K562 (cell line): ENCODE results near the gene TRMT2A. TPM values are rescaled to one million over a fixed set of nuclear protein-coding genes. Genes with fewer than 3 reads are reported as not detected.
A peak's percentile ranks its signal among the peaks of the same experiment; 100 is the strongest.

Experiments
- ARID1B ChIP-seq: fragments of 450-650 bp; IDR thresholded peaks from 2 replicates; pipeline ENCODE4 v1.6.1; 2016; ENCODE audit warnings: antibody characterized with exemption, mild to moderate bottlenecking, inconsistent platforms
- BHLHE40 ChIP-seq: IDR thresholded peaks from 2 replicates; pipeline ENCODE4 v1.6.1; 2011; ENCODE audit warnings: low read length, improper control_type of control experiment
- CEBPB ChIP-seq: fragments of 450-650 bp; IDR thresholded peaks from 2 replicates; pipeline ENCODE4 v1.6.1; 2016; ENCODE audit warnings: missing genetic modification characterization, missing compliant biosample characterization
- CHD7 ChIP-seq: fragments of 200-600 bp; sonication (generic); IDR thresholded peaks from one replicate; pipeline ENCODE4 v1.6.1; 2012; ENCODE audit warnings: mild to moderate bottlenecking, low read depth, low read length, inconsistent platforms
- JUNB ChIP-seq: fragments of 450-650 bp; formaldehyde crosslinking; conservative IDR thresholded peaks from 2 replicates; pipeline ENCODE4 v1.4.0; 2020; ENCODE audit warnings: mild to moderate bottlenecking
- PHF20 ChIP-seq: fragments of 450-650 bp; IDR thresholded peaks from 2 replicates; pipeline ENCODE4 v1.6.1; 2018; ENCODE audit not compliant: partially characterized antibody
- SAP30 ChIP-seq: fragments of 200-600 bp; sonication (generic); IDR thresholded peaks from 2 replicates; pipeline ENCODE4 v1.6.1; 2012; ENCODE audit warnings: borderline replicate concordance, low read depth, mild to moderate bottlenecking, moderate library complexity, low read length, control low read depth, inconsistent platforms; ENCODE audit not compliant: insufficient read depth, poor library complexity, severe bottlenecking
- SLC30A9 ChIP-seq: fragments of 250-450 bp; sonication (Bioruptor Pico); IDR thresholded peaks from 2 replicates; pipeline ENCODE4 v1.8.0; 2022; ENCODE audit warnings: mild to moderate bottlenecking, moderate library complexity
- TAF7 ChIP-seq: fragments of 450-650 bp; IDR thresholded peaks from 2 replicates; pipeline ENCODE4 v1.6.1; 2016; ENCODE audit warnings: missing genetic modification characterization, missing compliant biosample characterization
- YY1 ChIP-seq, 3 experiments: IDR thresholded peaks; 2 replicates each; pipeline ENCODE4 v1.6.1; 2011; ENCODE audit warnings: low read length in 2 of 3, mild to moderate bottlenecking in 2 of 3, moderate library complexity in 2 of 3, borderline replicate concordance in 1 of 3, control low read depth in 1 of 3, low read depth in 1 of 3; ENCODE audit not compliant: insufficient read depth in 3 of 3, insufficient replicate concordance in 2 of 3, control insufficient read depth in 1 of 3, insufficient read length in 1 of 3; ENCODE audit errors: extremely low read depth in 1 of 3
- ZFX ChIP-seq: sonication (generic); formaldehyde crosslinking; IDR thresholded peaks from 2 replicates; pipeline ENCODE4 v1.8.0; 2022; ENCODE audit warnings: mild to moderate bottlenecking, missing genetic modification reagents, moderate library complexity
- ZNF165 ChIP-seq: fragments of 250-450 bp; sonication (Bioruptor Pico); IDR thresholded peaks from 2 replicates; pipeline ENCODE4 v1.4.0; 2020; ENCODE audit warnings: borderline replicate concordance
- ZNF316 ChIP-seq: fragments of 450-650 bp; IDR thresholded peaks from 2 replicates; pipeline ENCODE4 v1.6.1; 2016
- polyA plus RNA-seq, 8 experiments: library from polyadenylated mRNA; depleted of rRNA in 4 of 8; stranded (reverse) in 5 of 8; unstranded in 3 of 8; fragments of >200 nt; fragmentation: Nextera tagmentation in 2 of 8; fragmentation: Illumina TruSeq in 1 of 8; extraction: Ambion mirVana in 2 of 8; extraction: Trizol in 1 of 8; gene quantifications; 2 replicates each; pipeline versions ENCODE4 v1.2.1 to v1.2.3, GENCODE V29; 2011 to 2014; ENCODE audit warnings: inconsistent platforms in 1 of 8, missing spikeins in 1 of 8
- total RNA-seq, 7 experiments: library from RNA; depleted of rRNA in 6 of 7; stranded (reverse); fragments of >200 nt in 6 of 7; fragmentation: Illumina TruSeq in 2 of 7; extraction: Trizol in 2 of 7; gene quantifications; 2 replicates each; pipeline versions ENCODE4 v1.2.1 to v1.2.3, GENCODE V29; 2011 to 2021; ENCODE audit warnings: low replicate concordance in 1 of 7
- TF ChIP-seq, protein P1 (sequence below): fragments of 450-650 bp; conservative IDR thresholded peaks from 2 replicates; pipeline ENCODE4 v1.6.1; 2016; ENCODE audit warnings: missing genetic modification characterization, low read depth, mild to moderate bottlenecking, control low read depth, missing compliant biosample characterization

Gene TRMT2A
- total and polyA plus RNA-seq, 9 of the 15 experiments (the other 6 are each of a cell fraction or from before 2014, with no cell fraction given): 1.6 to 265 (median 140) TPM

DNA sequence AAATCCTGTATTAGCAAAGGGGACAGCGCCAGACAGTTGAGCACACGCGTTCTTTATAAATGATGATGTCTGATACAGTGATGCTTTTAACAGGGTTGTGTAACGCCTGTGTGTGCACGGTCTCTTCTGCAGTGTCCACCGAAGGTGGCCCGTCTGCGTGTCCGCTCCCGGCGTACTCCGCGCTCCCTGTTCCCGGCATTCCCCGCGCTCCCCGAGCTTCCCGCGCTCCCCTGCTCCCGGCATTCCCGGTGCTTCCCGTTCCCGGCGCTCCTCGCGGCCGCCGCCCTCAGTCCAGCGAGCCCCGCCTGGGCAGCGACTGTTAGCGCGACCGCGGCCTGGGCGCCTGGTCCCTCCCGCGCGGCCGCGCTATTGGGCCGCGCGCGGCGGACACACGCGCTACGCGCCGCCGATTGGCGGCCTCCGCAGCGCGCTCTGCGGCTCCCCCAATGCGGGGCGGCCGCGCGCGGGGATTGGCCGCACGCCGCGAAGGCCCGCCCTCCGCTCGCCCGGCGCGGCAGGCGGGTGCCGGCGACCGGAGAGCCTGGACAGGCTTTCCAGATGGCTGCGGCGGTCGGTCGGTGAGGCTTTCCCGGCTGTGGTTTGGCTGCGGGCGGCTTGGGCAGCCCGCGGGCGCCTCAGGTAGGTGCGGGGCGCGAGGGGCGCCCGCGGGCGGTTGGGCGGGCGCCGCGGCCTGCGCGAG lies 37.1 kb downstream of the TRMT2A start, which contains the start of gene DGCR8 (continued):
- TF ChIP-seq SAP30: peak; percentile 79
- peak in 1 of 3 experiments; percentile 50 for TF ChIP-seq YY1 (IDR thresholded peaks at IDR 0.05; ENCODE audit: borderline replicate concordance in 1 of 3, control insufficient read depth in 1 of 3, extremely low read depth in 1 of 3, insufficient read depth in 3 of 3, insufficient read length in 1 of 3, insufficient replicate concordance in 2 of 3, low read depth in 1 of 3, low read length in 2 of 3)
- TF ChIP-seq ZFX (CRISPR knock-in tag): no peak
- TF ChIP-seq SLC30A9 (CRISPR knock-in tag): peak; percentile 53; the same call in 1 of the 2 replicates
- peak; percentile 96 for TF ChIP-seq TAF7
- peak; percentile 95 for TF ChIP-seq ZNF165 (CRISPR knock-in tag)
- no peak for TF ChIP-seq ZNF316
- TF ChIP-seq, protein P1, sequence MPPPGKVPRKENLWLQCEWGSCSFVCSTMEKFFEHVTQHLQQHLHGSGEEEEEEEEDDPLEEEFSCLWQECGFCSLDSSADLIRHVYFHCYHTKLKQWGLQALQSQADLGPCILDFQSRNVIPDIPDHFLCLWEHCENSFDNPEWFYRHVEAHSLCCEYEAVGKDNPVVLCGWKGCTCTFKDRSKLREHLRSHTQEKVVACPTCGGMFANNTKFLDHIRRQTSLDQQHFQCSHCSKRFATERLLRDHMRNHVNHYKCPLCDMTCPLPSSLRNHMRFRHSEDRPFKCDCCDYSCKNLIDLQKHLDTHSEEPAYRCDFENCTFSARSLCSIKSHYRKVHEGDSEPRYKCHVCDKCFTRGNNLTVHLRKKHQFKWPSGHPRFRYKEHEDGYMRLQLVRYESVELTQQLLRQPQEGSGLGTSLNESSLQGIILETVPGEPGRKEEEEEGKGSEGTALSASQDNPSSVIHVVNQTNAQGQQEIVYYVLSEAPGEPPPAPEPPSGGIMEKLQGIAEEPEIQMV (tag): peak; percentile 67; the same call in 1 of the 2 replicates
- TF ChIP-seq BHLHE40: peak; percentile 78
- no peak for TF ChIP-seq PHF20
- TF ChIP-seq JUNB (CRISPR knock-in tag): 0 out of 2 replicates have a peak, but pooled peaks have one; percentile 24
- no peak for TF ChIP-seq ARID1B
- TF ChIP-seq CHD7: peak; percentile 85
- peak; percentile 99 for TF ChIP-seq CEBPB (tag)
